T-cell (primary cell): Measurements from ENCODE around the gene ITGAL. TPM values are rescaled to one million over a fixed set of nuclear protein-coding genes. Genes with fewer than 3 reads are reported as not detected.

Source experiments
- ATAC-seq, 4 experiments: fragments of 200-7000 bp in 3 of 4; fragments of 150-1000 bp in 1 of 4; cut with Tn5 transposase; replicated peaks in 1 of 4; 1 replicate in 3 of 4; 2 replicates in 1 of 4; pipeline ENCODE4 v1.10.0; 2021; ENCODE audit warnings: moderate library complexity in 3 of 4, mild to moderate bottlenecking in 2 of 4, moderate number of reproducible peaks in 1 of 4
- CTCF ChIA-PET, 2 donors: fragments of 300-600 bp; sonication (Branson Sonifier 250); formaldehyde crosslinking; loops; one replicate each; lab custom pipeline; 2022; ENCODE audit warnings: antibody characterized with exemption in 2 of 2; lab: Charles Lee
- POLR2A ChIA-PET, 2 donors: fragments of 300-600 bp; sonication (Branson Sonifier 250); formaldehyde crosslinking; loops; one replicate each; lab custom pipeline; 2022; ENCODE audit warnings: antibody characterized with exemption in 2 of 2; lab: Charles Lee
- DNase-seq, 35 experiments: peaks; one replicate each; pipeline versions ENCODE4 v3.0.0 to v3.0.0-alpha.2; 2013 to 2023
- H3K27ac ChIP-seq: one replicate; pipeline ENCODE4 v1.5.1; 2013; ENCODE audit warnings: low read length
- H3K27me3 ChIP-seq, 2 experiments: replicated peaks in 1 of 2; 1 replicate in 1 of 2; 2 replicates in 1 of 2; pipeline versions ENCODE4 v1.6.1 to v1.7.0; 2013; ENCODE audit warnings: low read length in 1 of 2, mixed read lengths in 1 of 2; ENCODE audit not compliant: control insufficient read depth in 2 of 2, insufficient read depth in 2 of 2; ENCODE audit errors: extremely low read depth in 1 of 2
- H3K36me3 ChIP-seq, 2 donors: 1 replicate in 1 of 2; 2 replicates in 1 of 2; pipeline versions ENCODE4 v1.6.1 to v1.7.0; 2013; ENCODE audit warnings: low read length in 1 of 2; ENCODE audit not compliant: control insufficient read depth in 2 of 2, insufficient read depth in 1 of 2; ENCODE audit errors: extremely low read depth in 1 of 2
- H3K4me1 ChIP-seq, 2 experiments: 1 replicate in 1 of 2; 2 replicates in 1 of 2; pipeline versions ENCODE4 v1.6.1 to v1.7.0; 2013; ENCODE audit warnings: low read length in 2 of 2, mixed read lengths in 1 of 2; ENCODE audit not compliant: insufficient read depth in 2 of 2, control insufficient read depth in 1 of 2; ENCODE audit errors: extremely low read depth in 1 of 2
- H3K4me3 ChIP-seq, 2 donors: 1 replicate in 1 of 2; 2 replicates in 1 of 2; pipeline versions ENCODE4 v1.5.1 to v1.7.0; 2013; ENCODE audit warnings: mild to moderate bottlenecking in 2 of 2, low read length in 1 of 2, moderate library complexity in 1 of 2; ENCODE audit not compliant: control insufficient read depth in 1 of 2; ENCODE audit errors: extremely low read depth in 1 of 2
- H3K9me3 ChIP-seq: 2 replicates; pipeline ENCODE4 v1.7.0; 2013
- H3K27ac Mint-ChIP-seq, 2 donors: one replicate each; pipeline ENCODE4 v1.8.0; 2020 to 2021; ENCODE audit warnings: mild to moderate bottlenecking in 2 of 2, mixed read lengths in 2 of 2
- H3K27me3 Mint-ChIP-seq, 2 donors: one replicate each; pipeline ENCODE4 v1.8.0; 2021 to 2022; ENCODE audit warnings: mixed read lengths in 2 of 2
- H3K36me3 Mint-ChIP-seq: one replicate; pipeline ENCODE4 v1.8.0; 2021; ENCODE audit warnings: mixed read lengths
- H3K4me1 Mint-ChIP-seq, 3 donors: one replicate each; pipeline ENCODE4 v1.8.0; 2020 to 2022; ENCODE audit warnings: mixed read lengths in 3 of 3, mild to moderate bottlenecking in 1 of 3
- H3K4me3 Mint-ChIP-seq, 3 donors: one replicate each; pipeline ENCODE4 v1.8.0; 2020 to 2022; ENCODE audit warnings: mild to moderate bottlenecking in 3 of 3, mixed read lengths in 3 of 3, moderate library complexity in 3 of 3
- H3K9me3 Mint-ChIP-seq, 3 donors: one replicate each; pipeline ENCODE4 v1.8.0; 2020 to 2022; ENCODE audit warnings: mixed read lengths in 3 of 3
- WGBS: methylation state at CpG from one replicate; pipeline ENCODE4 v1.1.5; 2013; ENCODE audit warnings: missing lambda C conversion rate; ENCODE audit not compliant: insufficient coverage; 5-methylcytosine and 5-hydroxymethylcytosine counted together
- total RNA-seq, 35 experiments: library from RNA in 6 of 35; stranded (reverse) in 6 of 35; fragments of 120-200 nt in 1 of 35; gene quantifications; one replicate each; pipeline versions ENCODE4 v1.2.1 to v1.2.4 and lab custom pipeline; 2013 to 2026

ITGAL gene
- total RNA-seq, 5 donors from 2014 or later (not counting 1 experiment from before 2014, with no cell fraction given), result 322 to 640 (median 518) TPM

GRCh38 chr16:30434852-30435251, 37.7 kb upstream of the ITGAL start:
- Mint-ChIP-seq H3K4me1 (peaks cover 14 to 19% (median 18%) of the 10 kb centered on the region in 3 donors), H3K27me3 (no peaks in the 10 kb centered on the region), H3K4me3 (no peak overlapping the region), H3K27ac (peak overlapping the region; percentile 29 to 42), H3K36me3 (no peaks in the 10 kb centered on the region), H3K9me3 (no peaks in the 10 kb centered on the region)
- Histone ChIP-seq H3K27me3 (no peaks in the 10 kb centered on the region), H3K9me3 (no peaks in the 10 kb centered on the region), H3K27ac (no peak overlapping the region), H3K4me1 (peaks cover 3 to 20% of the 10 kb centered on the region in 2 experiments), H3K4me3 (no peak overlapping the region), H3K36me3 (no peaks in the 10 kb centered on the region)
- no peak for DNase-seq
- ATAC-seq, result no peak
- POLR2A ChIA-PET, result interaction anchor here in 1 of 2 donors (0.5 kb wide), 1 partner anchor 51 kb away, joined by 3 read pairs; no protein-coding TSS in a partner anchor
- 51% methylated on average over 4 of the region's 4 CpGs for WGBS
- CTCF ChIA-PET, result no interaction called here

- CTCF ChIA-PET, result interaction anchor here in 1 of 2 donors (0.6 kb wide), 1 partner anchor 200 kb away, joined by 6 read pairs; no protein-coding TSS in a partner anchor
- ATAC-seq (no peak), DNase-seq (no peak)
- peaks cover 18 to 25% (median 18%) of the 10 kb centered on the region in 3 donors for H3K4me1 Mint-ChIP-seq
- H3K27ac Mint-ChIP-seq, result no peak overlapping the region
- POLR2A ChIA-PET, result no interaction called here
- Histone ChIP-seq H3K9me3 (no peaks in the 10 kb centered on the region), H3K4me1 (peaks cover 0 to 8% of the 10 kb centered on the region in 2 experiments), H3K27ac (no peak overlapping the region), H3K36me3 (no peaks in the 10 kb centered on the region), H3K4me3 (no peak overlapping the region), H3K27me3 (no peaks in the 10 kb centered on the region)
- no peaks in the 10 kb centered on the region for H3K27me3 Mint-ChIP-seq
- H3K36me3 Mint-ChIP-seq, result no peaks in the 10 kb centered on the region
- no peak overlapping the region for H3K4me3 Mint-ChIP-seq
- H3K9me3 Mint-ChIP-seq, result no peaks in the 10 kb centered on the region
- 87% methylated on average over 3 of the region's 3 CpGs for WGBS
Observed at GRCh38 chr16:30437511-30438046, 35.0 kb upstream of the ITGAL start.

GRCh38 chr16:30438835-30439234, 33.7 kb upstream of the ITGAL start:
- POLR2A ChIA-PET, result interaction anchor here in 1 of 2 donors (0.5 to 0.7 kb wide), 2 partner anchors 28 to 212 kb away, joined by 3 to 9 read pairs; partner anchors contain the start of gene PRR14
- no peak for DNase-seq
- no peak overlapping the region for H3K27ac Mint-ChIP-seq

GRCh38 chr16:30439720-30440348, 32.7 kb upstream of the ITGAL start:
- no peak overlapping the region for H3K27ac Mint-ChIP-seq
- 100% methylated on average over 2 of the region's 6 CpGs for WGBS
- H3K4me1 ChIP-seq, result peaks cover 13 to 22% of the 10 kb centered on the region in 2 experiments
- no peaks in the 10 kb centered on the region for H3K9me3 Mint-ChIP-seq
- H3K27me3 Mint-ChIP-seq, result no peaks in the 10 kb centered on the region
- no peaks in the 10 kb centered on the region for H3K27me3 ChIP-seq
- H3K4me1 Mint-ChIP-seq, result peaks cover 25 to 31% (median 27%) of the 10 kb centered on the region in 3 donors
- DNase-seq (no peak), ATAC-seq (no peak)
- H3K4me3 Mint-ChIP-seq, result no peak overlapping the region
- H3K9me3 ChIP-seq, result no peaks in the 10 kb centered on the region
- peaks cover 3 to 5% of the 10 kb centered on the region in 2 donors for H3K36me3 ChIP-seq
- CTCF ChIA-PET, result no interaction called here
- H3K27ac ChIP-seq, result no peak overlapping the region
- POLR2A ChIA-PET, result no interaction called here
- no peak overlapping the region for H3K4me3 ChIP-seq
- peaks cover 14% of the 10 kb centered on the region for H3K36me3 Mint-ChIP-seq

More at GRCh38 chr16:30438835-30439234, 33.7 kb upstream of the ITGAL start:
- H3K27ac ChIP-seq, result no peak overlapping the region
- peaks cover 3 to 20% of the 10 kb centered on the region in 2 experiments for H3K4me1 ChIP-seq
- no peaks in the 10 kb centered on the region for H3K27me3 ChIP-seq
- H3K9me3 ChIP-seq, result no peaks in the 10 kb centered on the region
- H3K36me3 Mint-ChIP-seq, result peaks cover 9% of the 10 kb centered on the region
- CTCF ChIA-PET, result no interaction called here
- ATAC-seq, result no peak
- H3K4me3 ChIP-seq, result no peak overlapping the region
- H3K9me3 Mint-ChIP-seq, result no peaks in the 10 kb centered on the region
- H3K4me3 Mint-ChIP-seq, result no peak overlapping the region
- 96% methylated on average over 4 of the region's 5 CpGs for WGBS
- H3K4me1 Mint-ChIP-seq, result peaks cover 24 to 31% (median 25%) of the 10 kb centered on the region in 3 donors
- peaks cover 0 to 2% of the 10 kb centered on the region in 2 donors for H3K36me3 ChIP-seq
- H3K27me3 Mint-ChIP-seq, result no peaks in the 10 kb centered on the region

GRCh38 chr16:30443631-30444030, 28.9 kb upstream of the ITGAL start:
- H3K4me3 ChIP-seq, result no peak overlapping the region
- CTCF ChIA-PET, result interaction anchor here in 1 of 2 donors (0.5 kb wide), 1 partner anchor 164 kb away, joined by 5 read pairs; no protein-coding TSS in a partner anchor
- no peaks in the 10 kb centered on the region for H3K27me3 ChIP-seq
- no CpG with 5 or more reads among the region's 2 CpGs for WGBS
- peaks cover 17% of the 10 kb centered on the region for H3K36me3 Mint-ChIP-seq
- DNase-seq (no peak), ATAC-seq (no peak)
- no peak overlapping the region for H3K27ac ChIP-seq
- POLR2A ChIA-PET, result interaction anchor here in 1 of 2 donors (0.6 kb wide), 1 partner anchor 18 kb away, joined by 3 read pairs; no protein-coding TSS in a partner anchor
- peaks cover 0 to 3% (median 0%) of the 10 kb centered on the region in 3 donors for H3K9me3 Mint-ChIP-seq
- peaks cover 3 to 5% of the 10 kb centered on the region in 2 donors for H3K36me3 ChIP-seq
- H3K4me1 Mint-ChIP-seq, result peaks cover 32 to 43% (median 40%) of the 10 kb centered on the region in 3 donors
- H3K9me3 ChIP-seq, result no peaks in the 10 kb centered on the region
- no peak overlapping the region for H3K27ac Mint-ChIP-seq
- H3K27me3 Mint-ChIP-seq, result no peaks in the 10 kb centered on the region
- H3K4me3 Mint-ChIP-seq, result peak overlapping the region; percentile 85 to 95 (median 90)
- peaks cover 18 to 35% of the 10 kb centered on the region in 2 experiments for H3K4me1 ChIP-seq
